RPMI8226 (cell line): ENCODE data around the gene HAUS1.
A peak's percentile ranks its signal among the peaks of the same experiment; 100 is the strongest.
"Not testable (repeated sequence)": the region's sequence is repeated elsewhere in the genome, so short reads cannot be mapped to it uniquely, and the experiment has no call there.

Experiments
- DNase-seq: peaks from one replicate; pipeline ENCODE4 v3.0.0-alpha.2; 2015

Gene HAUS1

DNA sequence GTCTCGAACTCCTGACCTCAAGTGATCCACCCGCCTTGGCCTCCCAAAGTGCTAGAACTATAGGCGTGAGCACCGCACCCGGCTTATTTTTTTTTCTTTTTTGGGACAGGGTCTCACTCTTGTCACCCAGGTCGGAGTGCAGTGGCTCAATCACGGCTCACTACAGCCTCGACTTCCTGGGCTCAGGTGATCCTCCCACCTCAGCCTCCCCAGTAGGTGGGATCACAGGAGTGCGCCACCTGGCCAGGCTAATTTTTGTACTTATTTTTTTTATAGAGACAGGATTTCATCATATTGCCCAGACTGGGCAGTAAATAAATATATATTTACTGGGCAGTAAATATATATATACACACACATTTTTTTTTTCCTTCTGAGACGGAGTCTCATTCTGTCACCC is 8.7 kb upstream of the HAUS1 start:
- no peak for DNase-seq

DNA sequence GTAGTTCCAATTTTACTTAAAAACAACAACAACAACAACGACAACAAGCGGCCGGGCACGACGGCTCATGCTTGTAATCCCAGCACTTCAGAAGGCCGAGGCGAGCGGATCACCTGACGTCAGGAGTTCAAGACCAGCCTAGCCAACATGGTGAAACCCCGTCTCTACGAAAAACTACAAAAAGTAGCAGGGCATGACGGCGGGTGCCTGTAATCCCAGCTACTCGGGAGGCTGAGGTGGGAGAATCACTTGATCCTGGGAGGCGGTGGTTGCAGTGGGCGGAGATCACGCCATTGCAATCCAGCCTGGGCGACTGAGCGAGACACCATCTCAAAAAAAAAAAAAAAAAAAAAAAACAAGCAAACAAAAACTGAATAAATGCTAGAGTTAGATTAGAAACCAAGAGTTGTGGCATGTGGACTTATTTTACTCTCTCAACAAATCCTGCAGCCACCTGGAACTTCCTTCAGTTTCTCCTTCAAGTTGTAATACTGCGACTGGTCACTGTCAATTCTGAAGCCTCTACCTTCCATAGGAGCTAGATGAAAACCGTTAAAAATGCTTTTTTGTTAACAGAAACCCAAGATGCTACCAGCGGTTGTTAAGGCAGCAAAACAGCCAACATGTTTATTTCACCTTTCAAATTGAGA is 7.4 kb upstream of the HAUS1 start:
- peak; percentile 47 for DNase-seq

- peak; percentile 62 for DNase-seq
Measured at GRCh38 chr18:46097431-46097800, 6.8 kb upstream of the HAUS1 start.

DNA sequence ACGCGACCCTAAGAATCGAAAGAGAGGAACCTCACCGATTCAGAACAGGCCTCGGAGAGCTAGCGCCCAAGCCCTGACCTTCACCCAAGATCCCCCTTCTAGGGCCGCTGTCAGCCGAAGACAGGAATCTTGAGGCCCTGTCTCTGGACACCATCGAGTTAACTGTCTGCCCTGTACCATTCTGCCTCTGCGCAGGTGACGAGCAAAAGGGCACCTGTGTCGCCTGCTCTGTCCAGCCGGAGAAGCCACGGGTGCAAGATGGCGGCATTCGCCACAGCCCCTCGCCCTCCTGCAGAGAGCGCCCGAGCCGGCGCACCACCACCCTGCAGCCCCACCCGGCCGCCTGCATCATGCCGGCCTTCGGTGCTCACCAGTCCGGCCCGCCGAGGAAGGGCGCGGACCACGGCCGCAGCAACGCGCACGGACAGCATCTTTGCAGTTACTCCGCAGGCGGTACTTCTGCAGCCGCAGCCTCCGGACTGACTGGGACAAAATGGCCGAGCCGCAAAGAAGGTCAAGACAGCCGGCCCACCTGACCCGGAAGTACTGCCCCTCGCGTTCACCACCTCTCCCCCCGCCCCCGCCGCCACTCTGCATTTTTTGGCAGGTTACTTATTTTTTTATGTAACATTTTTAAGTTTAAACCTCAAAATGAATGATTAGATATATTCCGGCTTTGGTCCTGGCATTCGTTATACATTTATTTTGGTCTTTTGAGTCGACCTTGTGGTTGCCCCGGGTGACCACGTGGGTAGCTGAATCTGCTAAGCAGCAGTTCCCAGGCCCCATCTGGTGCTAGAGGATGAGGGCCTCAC is 6.2 kb upstream of the HAUS1 start, which contains the start of gene ATP5F1A:
Gene ATP5F1A, minus strand, starts transcription at position 496 of the 815 bp plus-strand sequence. Its CDS starts 65 bp downstream, at position 431.
- peak; percentile 93 for DNase-seq

GRCh38 chr18:46098616-46098933 is 5.6 kb upstream of the HAUS1 start:
- no peak for DNase-seq

- no peak for DNase-seq
Measured at GRCh38 chr18:46099463-46099862, 4.7 kb upstream of the HAUS1 start.

DNA sequence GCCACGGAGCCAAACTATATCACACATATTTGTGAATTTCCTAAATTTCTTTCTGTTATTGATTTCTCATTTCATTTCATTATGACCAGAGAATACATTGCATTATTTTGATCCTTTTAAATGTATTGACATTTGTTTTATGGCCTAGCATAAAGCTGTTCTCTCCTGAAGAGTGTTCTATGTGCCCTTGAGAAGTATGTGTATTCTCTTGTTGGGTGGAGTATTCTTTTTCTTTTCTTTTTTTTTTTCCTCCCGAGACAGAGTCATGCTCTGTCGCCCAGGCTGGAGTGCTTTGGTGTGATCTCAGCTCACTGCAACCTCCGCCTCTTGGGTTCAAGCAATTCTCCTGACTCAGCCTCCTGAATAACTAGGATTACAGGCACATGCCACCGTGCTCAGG is 5.2 kb downstream of the HAUS1 start:
- DNase-seq: no peak

DNA sequence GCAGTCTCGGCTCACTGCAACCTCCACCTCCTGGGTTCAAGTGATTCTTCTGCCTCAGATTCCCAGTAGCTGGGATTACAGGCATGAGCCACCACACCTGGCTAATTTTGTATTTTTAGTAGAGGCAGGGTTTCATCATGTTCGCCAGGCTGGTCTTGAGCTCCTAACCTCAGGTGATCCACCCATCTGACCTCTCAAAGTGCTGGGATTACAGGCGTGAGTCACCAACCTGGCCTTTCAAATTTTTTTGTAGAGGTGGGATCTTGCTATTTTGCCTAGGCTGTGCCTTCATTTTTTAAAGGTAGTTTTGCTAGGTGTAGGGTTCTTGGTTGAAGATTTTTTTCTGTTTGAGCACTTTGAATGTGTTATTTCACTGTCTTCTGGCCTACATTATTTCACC is 6.2 kb downstream of the HAUS1 start:
- no peak for DNase-seq

GRCh38 chr18:46113751-46114150 is 9.6 kb downstream of the HAUS1 start:
- DNase-seq: no peak

DNA sequence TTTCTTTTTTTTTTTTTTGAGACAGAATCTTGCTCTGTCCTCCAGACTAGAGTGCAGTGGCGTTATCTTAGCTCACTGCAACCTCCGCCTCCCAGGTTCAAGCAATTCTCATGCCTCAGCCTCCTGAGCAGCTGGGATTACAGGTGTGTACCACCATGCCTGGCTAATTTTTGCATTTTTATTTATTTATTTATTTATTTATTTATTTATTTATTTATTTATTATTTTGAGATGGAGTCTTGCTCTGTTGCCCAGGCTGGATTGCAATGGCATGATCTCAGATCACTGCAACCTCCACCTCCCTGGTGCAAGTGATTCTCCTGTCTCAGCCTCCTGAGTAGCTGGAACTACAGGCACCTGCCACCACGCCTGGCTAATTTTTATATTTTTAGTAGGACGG is 22.4 kb downstream of the HAUS1 start:
- not testable (repeated sequence) for DNase-seq

- DNase-seq: no peak
Measured at GRCh38 chr18:46130061-46130460, 25.9 kb downstream of the HAUS1 start.

DNA sequence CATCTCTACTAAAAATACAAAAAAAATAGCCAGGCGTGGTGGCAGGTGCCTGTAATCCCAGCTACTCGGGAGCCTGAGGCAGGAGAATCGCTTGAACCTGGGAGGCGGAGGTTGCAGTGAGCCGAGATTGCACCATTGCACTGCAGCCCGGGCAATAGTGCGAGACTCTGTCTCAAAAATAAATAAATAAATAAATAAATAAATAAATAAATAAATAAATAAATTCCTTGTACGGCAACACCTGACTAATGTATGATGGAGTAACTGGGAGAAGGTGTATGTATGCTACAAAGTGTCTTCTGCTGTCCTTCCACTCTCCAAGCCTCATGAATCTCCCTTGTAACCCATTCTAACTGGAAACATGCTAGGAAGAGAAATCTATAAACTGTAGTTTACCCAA is 26.4 kb downstream of the HAUS1 start:
- not testable (repeated sequence) for DNase-seq

- DNase-seq: no peak
Measured at GRCh38 chr18:46133534-46133933, 29.3 kb downstream of the HAUS1 start.

DNA sequence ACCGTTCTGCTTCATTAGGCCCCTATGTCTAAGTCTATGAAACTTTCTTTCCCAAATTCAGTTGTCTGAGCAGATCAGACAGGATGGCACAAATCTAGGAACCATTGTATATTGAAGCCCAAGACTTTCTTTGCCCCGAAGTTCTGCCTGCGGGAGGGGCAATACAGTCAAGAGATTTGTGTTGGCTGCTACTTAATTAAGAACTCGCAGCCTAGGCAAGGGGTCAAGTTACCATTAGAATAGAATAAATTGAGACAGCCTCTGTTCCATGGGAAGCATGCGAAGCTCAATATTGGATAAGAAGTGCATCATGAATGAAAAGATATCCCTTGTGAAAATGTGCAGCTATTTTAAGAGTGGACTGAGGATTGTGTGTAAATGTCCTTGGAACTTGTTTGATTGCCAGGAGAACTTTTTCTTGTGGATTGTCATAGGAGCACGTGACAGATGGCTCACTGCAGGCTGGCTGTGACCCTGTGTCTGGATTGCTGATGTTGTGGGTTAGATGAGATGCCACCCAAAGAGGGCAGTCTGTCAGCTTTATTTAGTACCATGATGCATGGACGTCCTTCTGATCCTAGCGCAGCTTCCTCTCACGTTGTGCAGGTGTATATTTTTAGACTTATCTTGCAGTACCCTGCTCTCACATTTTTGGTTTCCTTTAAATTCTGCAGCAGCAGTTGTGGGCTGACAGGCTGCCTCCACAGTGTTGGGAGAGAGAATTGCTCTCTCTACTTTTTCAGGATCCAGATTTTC is 30.9 kb downstream of the HAUS1 start:
- DNase-seq: peak; percentile 67

- no peak for DNase-seq
Measured at GRCh38 chr18:46140173-46140572, 36.0 kb downstream of the HAUS1 start.

DNA sequence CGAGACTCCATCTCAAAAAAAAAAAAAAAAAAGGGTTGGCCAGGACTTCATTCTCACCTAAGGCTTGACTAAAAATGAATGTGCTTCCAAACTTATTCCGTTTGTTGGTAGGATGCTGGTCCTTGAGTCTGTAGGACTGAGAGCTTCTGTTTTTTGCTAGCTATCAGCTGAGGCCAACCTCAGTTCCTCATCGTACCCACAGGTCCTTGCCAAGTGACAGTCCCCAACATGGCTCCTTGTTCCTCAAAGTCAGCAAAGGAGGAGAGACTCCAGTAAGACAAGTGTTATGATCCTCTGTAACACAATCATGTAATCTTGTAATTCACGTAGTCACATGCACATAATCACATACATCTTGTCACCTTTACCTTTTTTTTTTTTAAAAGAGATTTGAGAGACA is 37.0 kb downstream of the HAUS1 start:
- DNase-seq: no peak

- peak; percentile 76 for DNase-seq
Measured at GRCh38 chr18:46148810-46149209, 44.6 kb downstream of the HAUS1 start.

GRCh38 chr18:46152436-46152807 is 48.2 kb downstream of the HAUS1 start:
- DNase-seq: peak; percentile 85

DNA sequence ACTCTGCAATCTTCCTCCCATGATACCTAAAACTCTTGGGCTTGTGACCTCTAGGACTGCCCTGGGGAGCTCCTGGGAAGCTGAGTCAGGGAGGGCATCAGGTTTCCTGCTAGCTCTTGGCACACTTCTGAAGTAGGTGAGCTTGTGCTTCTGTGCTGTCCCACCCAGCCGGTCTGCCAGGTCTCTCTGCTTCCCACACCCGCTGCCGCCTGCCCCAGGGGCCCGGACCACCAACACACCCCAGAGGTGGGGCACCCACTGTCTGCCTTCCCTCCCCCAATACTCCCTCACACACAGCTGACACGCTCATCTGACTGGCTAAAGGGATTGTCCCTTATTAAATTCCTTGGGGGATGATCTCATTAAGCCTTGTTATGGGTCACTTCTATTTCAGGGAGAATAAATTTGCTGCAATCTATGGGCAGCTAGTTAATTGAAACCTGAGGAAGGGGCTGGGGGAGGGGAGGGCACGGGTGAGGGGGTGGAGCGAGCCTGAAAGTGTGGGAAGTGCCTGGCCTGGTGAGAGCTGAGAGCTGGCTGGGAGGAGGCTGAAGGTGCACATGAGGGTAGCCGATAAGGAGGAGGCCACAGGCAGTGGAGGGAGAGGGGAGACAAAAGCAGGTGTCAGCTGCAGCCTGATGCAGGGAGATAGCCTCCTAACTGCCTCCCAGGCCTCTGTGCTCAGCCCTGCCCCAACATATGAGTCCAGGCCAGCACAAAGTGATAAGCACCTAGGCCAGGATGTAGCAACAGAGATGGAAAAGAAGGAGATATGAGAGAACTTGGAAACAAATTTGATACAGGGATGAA is 48.8 kb downstream of the HAUS1 start:
- peak; percentile 60 for DNase-seq

GRCh38 chr18:46155641-46156051 is 51.5 kb downstream of the HAUS1 start:
- DNase-seq: no peak

DNA sequence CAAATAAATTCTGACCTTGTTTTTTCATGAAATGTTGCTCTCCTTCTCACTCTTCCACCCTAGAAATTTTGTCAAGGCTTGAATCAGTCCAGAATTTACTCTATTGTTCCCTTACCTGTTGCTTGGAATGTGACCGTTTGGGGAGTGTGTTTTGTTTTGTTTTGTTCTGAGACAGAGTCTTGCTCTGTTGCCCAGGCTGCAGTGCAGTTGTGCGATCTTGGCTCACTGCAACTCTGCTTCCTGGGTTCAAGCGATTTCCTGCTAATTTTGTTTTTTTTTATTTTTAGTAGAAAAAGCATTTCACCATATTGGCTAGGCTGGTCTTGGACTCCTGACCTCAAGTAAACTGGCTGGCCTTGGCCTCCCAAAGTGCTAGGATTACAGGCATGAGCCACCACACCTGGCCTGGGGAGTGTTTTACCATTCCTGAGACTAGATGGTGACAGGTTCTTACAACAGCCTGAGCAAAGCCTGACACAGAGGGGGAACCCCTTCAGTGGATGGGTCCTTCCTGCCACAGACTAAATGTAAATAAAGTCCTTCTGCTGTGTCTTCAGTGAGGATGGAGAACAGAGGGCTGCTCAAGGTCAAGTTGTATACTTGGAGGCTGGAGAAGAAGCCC is 52.0 kb downstream of the HAUS1 start:
- DNase-seq: no peak

DNA sequence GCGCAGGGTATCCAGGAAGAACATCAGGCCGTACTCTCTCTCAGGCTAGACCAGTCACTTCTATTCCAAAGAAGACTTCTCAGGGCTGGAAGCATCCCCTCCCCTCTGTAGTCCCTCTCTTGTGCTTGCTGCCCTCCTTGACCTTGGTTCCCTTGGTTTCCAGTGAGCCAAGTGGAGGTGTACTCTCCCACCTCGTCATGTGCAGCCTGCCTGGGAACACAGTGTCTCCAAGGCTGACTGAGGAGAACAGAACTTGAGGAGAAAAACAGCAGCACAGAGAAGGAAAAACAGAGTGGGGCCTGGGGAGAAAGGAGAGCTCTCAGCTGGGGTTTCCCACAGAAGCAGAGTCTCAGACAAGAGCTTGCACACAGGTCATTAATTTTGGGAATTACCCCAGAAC is 52.7 kb downstream of the HAUS1 start:
- DNase-seq: no peak

DNA sequence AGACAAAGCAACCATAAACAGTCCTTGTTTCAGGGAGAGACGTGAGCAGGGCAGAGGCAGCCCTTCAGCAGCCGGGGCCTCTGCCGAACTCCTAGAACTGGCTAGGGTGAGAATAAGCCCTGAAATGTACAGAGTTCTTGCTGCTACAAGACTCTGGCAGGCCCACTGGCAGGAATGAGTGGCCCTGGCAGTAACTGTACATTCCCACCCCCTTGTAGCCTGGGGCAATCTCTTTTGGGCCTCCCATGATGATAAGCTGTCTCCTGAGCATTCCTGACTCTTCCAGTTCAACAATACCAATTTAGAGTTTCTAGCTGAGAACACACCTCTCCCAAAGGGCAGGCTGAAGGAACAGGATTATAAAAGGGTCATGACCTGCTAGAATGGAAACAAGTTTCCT is 54.3 kb downstream of the HAUS1 start:
- no peak for DNase-seq
